Hypothalamus (tissue), 51 donors: ENCODE results near the gene WNK2.
"Not testable (repeated sequence)": the region's sequence is repeated elsewhere in the genome, so short reads cannot be mapped to it uniquely, and the experiment has no call there.

ENCODE experiments used
- DNase-seq, 51 donors: peaks; one replicate each; lab custom pipeline; 2025; lab: John Stamatoyannopoulos, UW

Gene WNK2

DNA sequence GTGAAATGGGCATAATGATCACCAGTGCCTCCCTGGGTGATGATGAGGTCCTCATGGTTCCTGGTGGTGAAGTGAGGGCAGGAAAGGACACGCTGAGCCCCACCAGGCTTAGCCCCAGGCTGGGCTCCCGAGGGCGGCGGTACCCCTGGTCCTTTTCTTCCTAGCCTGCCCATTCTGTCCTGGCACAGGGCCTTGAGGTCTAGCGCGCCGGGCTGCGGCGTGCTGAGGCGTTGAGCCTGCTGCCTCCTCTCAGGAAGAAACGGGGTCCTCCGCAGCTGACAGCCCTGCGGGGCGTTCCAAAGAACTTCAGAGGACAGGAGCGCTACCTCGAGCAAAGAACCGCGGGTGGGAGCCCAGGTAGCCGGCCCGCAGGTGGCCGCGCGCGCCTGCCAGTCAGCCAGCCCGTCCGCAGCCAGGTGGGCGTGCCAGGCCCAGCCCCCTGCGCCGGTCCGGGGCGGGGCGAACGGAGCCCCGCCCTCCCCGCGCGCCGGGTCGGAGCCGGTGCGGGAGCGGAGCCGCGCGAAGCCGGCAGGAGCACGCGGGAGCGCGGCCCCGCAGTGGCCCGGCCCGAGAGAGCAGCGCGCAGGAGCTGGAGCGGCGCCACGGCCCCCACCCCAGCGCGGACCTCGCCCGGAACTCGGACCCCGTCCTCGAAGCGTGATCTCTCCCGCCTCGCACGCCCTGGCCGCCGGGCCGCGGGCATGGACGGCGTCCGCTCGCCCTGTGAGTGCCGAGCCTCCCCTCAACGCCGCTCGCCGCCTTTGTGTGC, at the start of gene WNK2:
Gene WNK2 (plus strand): TSS at position 477 of the 769 bp plus-strand sequence. CDS start 791 bp downstream, outside the sequence.
- DNase-seq: peak in 14 of 51 donors; percentile 13 to 60 (median 42)

GRCh38 chr9:93134740-93135444, 49.0 kb upstream of the WNK2 start:
- DNase-seq: no peak

- peak in 9 of 51 donors; percentile 15 to 58 (median 35) for DNase-seq
These were observed 47.9 kb upstream of the WNK2 start for GRCh38 chr9:93136011-93136440.

- no peak for DNase-seq
These were observed 46.6 kb upstream of the WNK2 start for GRCh38 chr9:93137362-93137761.

DNA sequence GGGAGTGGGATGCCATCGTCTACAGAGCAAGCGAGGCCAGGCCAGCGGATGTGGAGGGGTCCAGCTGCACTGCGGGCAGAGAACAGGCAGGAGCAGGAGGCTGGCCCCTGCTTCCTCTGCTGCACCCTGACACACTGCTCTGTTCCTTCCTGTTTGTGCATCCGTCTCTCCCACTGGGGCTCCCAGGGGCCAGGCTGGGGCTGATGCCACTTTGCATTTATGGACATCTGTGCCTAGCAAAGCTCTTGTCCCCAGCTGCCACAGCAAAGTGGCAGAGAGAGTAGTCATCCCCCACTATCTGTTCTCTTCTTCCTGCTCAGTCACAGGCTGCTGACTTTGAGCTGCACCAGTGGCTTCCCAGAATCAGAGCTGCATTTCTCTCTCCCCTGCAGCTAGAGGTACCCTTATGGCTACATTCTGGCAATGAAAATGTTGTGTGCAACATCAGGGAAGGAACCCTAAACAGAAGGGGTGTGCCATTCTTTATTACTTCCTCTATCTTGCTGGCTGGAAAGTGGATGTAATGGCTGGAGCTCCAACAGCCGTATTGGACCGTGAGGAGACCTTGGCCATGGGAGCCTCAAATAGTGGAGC, 45.7 kb upstream of the WNK2 start:
- DNase-seq: peak in 4 of 51 donors; percentile 23 to 38 (median 26)

DNA sequence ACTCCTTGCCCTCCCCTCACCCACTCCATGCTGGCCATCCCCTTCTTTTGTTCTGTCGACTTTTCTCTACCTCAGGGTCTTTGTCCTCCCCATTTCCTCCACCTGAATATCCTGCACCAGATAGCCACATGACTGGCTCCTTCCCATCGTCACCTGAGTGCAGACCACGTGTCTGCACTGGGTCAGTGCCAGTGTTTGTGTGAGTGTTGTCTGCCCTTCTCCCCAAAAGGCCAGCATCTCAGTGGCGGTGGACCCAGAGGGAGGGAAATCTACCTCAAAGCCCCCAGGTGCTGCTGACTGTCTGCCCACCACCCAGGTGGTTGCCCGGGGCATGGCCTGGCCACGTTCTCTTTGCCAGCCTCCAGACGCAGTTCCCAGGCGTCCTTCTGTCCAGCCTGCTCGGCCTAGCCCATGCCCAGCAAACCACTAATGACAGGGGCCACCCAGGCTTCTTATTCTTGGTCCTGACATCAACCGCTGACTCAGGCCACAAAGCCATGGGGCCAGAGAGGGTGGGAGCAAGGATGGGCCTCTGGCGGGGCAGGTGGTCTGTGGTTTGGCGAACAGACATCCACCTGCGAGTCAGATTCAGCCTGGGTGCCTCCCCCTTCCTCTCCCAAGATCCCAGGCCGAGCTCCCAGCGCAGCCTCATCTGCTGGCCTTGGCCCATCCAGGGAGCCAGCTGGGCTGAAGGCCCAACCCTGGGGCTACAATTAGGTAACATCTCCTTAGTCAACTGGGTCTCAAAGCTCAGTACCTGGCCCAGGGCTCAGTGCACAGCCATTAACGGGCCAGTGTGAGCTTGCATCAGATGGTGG, 44.4 kb upstream of the WNK2 start:
- DNase-seq: no peak

GRCh38 chr9:93141771-93142483, 42.0 kb upstream of the WNK2 start:
- DNase-seq: no peak

DNA sequence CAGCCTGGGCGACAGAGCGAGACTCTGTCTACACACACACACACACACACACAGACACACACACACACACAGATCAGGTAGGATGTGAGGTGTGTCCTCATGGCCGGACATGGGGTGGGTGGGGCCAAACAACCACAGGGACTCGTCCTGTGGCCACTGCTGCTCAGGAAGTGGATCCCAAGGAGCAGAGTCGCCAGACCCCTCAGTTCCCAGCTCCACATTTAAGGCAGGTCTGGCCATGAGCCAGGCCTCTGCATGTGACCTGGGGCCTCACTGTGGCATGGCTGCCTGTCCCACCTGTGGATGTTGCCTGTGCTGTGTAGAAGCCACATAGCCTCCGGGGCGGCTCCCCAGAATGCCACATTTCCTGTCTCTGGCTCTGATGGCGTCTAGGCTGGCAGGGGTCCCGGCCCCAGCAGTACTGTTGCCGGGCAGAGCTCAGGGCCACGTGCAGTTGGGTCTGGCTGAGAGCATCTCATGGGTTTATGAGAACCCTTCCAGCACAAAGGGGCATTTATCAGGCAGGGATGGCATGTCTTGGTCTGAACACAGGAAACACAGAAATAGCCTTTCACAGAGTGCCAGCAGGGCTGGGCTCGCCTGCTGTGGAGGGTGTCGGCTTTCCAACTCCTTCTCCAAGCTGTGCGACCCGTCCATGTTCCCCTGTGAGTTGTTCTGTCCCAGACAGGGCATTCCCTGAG, 40.0 kb upstream of the WNK2 start:
- DNase-seq: peak in 49 of 51 donors; percentile 18 to 94 (median 79)

DNA sequence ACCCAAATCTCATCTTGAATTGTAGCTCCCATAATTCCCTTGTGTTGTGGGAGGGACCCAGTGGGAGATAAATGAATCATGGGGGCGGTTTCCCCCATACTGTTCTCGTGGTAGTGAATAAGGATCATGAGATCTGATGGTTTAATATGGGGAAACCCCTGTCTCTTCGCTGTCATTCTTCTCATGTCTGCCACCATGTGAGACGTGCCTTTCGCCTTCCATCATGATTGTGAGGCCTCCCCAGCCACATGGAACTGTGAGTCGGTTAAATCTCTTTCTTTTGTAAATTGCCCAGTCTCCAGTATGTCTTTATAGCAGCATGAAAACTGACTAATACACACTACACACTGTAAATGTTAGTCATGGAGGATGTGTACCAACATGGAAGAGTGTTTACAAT, 37.2 kb upstream of the WNK2 start:
- not testable (repeated sequence) for DNase-seq

- DNase-seq: no peak
These were observed 36.3 kb upstream of the WNK2 start for GRCh38 chr9:93147632-93148031.

- no peak for DNase-seq
These were observed 35.2 kb upstream of the WNK2 start for GRCh38 chr9:93148721-93149120.

DNA sequence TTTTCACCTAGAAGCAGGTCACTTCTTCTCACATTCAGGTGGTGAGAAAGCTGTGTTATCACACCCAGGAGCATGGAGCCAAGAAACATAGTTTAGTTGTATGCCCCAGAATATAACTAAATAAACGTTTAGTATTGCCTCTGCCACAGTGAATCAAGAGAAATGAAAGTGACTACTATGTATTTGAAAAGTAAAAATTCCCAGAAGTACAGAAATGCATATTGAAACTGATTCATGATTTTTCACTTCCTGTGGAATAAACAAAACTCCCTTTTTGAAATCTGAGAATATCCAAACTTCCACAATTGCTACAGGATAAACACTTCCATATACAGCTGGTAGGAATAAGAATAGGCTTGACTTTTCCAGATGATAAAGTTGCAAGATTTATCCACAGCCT, 34.6 kb upstream of the WNK2 start:
- DNase-seq: no peak

DNA sequence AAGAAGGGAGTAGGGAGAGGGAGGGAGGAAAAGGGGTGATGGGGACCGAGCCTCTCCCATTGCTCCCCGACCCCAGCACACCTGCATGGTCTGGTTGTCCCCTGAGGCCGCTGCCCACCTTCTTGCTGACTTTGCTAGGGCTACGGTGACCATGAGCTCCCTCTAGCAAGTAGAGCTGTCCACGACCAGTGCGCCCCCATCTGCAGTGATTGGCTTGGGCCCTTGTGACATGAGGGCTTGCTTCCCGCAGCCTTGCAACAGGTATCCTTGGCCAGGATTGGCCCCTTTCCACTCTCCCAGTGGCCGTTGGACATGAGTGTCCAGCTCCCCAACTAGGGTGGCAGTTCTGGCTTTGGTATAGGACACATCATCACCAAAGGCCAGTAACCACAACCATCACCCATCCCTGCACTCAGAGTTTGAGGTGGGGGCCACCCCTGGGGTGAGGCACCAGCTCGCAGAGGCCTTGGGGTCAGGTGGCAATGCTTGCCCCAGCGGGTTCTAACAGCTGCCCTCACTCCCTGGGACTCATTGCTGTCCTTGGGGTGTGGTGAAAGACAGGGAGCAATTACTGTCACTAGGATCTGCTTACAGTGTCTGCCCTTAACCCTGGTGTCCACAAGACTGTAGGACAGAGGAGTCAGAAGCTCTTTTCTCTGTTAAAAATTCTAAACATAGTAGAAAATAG, 32.7 kb upstream of the WNK2 start:
- DNase-seq: no peak

DNA sequence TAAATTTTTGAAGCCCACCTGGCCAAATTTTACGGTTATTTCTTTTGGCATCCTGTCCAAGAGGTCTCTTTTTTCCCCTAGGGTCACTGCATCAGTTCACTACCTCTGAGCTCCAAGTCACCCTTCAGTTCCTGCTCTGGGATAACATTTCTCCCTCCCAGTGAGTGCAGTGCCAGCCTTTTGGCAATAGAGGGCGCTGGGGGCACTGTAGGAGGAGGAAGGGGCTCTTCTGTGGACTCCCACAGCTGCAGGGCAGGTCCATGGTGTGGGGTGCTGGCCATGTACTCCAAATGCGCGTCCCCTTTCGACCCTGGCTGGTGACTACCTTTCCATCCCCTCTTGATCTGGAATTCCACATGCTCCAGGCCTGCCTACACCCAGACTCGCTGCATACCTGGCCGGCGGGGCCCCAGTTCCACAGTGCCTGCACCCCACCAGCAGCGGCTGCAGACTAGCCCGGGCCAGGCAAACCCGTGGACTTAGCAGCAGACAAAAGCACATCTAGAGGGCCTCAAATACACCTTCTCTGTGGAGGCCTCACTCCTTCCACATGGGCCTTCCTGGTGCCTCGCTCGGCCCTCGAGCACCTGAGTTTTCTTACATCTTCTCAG, 29.5 kb upstream of the WNK2 start:
- peak in 11 of 51 donors; percentile 7 to 44 (median 18) for DNase-seq

DNA sequence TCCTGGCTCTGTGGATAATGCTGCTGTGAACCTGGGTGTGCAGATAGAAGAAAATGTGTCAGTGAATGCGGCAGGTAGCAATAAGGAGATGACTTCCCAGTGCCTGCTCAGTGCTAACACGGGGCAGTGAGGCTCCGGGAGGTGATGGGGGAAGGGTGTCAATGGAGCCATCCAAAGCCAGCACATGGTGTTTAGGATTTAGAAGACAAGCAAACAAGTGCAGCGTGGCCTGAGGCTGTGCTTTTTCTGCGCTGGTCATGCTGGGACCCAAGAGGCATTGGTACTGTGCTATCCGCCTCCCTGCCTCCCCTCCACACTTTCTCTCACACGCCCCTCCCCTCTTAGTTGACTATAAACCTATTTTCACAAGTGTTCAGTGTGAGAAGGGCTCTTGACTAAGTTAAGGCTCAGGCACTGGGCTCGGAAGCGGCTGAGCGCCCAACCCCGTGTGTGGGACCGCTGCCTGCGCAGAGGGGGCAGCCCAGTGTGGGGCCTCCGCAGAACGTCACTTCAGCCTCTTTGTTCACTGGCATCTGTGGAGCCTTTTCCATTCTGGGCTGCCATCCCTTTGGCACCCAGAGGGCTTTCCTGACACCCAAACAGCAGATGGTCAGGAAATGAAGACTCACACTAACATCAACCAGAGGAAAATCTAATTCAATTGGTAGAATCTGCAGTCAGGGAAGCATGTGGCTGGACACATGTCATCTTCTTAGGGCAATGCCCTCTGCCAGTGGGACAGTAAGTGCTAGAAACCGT, 28.0 kb upstream of the WNK2 start:
- DNase-seq: peak in 38 of 51 donors; percentile 13 to 82 (median 52)

DNA sequence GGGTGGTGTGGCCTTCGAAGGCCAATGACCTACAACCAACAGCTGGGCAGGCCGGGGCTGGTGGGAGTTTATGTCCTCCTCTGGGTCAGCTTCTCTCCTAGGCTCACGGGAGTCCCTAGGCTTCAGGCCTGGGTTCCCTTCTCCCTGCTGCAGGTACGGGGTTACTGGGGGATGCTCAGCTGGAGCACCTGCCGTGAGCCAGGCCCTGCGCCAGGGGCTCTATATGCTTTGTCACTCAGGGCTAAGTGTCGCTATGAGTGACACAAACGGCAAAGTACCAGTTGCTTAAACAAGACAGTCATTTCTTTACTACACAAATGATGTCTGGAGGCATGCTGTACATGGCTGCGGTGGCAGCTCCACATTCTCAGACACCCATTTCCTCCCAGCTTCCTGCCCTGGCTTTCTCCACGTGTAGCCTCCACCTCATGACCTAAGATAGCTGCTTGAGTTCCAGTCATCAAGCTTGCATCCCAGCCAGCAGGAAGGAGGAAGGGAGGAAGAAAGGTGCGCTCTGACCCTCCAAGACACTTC, 27.4 kb upstream of the WNK2 start:
- no peak for DNase-seq
